Stomach (tissue), 4 donors: ENCODE data around the gene USP17L17.
"Not testable (repeated sequence)": the region's sequence is repeated elsewhere in the genome, so short reads cannot be mapped to it uniquely, and the experiment has no call there.

Experiments
- CTCF ChIP-seq, 7 experiments: fragments of 450-650 bp in 4 of 7; fragments of 200-600 bp in 3 of 7; sonication (generic) in 3 of 7; IDR thresholded peaks; one replicate each; pipeline ENCODE4 v1.5.1; 2016 to 2019; ENCODE audit warnings: antibody characterized with exemption in 7 of 7, control low read depth in 2 of 7, mild to moderate bottlenecking in 1 of 7
- POLR2A ChIP-seq, 4 donors: fragments of 450-650 bp; IDR thresholded peaks; one replicate each; pipeline ENCODE4 v1.6.1; 2016; ENCODE audit warnings: antibody characterized with exemption in 4 of 4, control low read depth in 2 of 4, mild to moderate bottlenecking in 1 of 4, moderate library complexity in 1 of 4

GRCh38 chr4:9238461-9238860, 5.2 kb upstream of the USP17L17 start:
- TF ChIP-seq CTCF, POLR2A (IDR thresholded peaks at IDR 0.05): not testable (repeated sequence)
